Astrocyte (in vitro differentiated cells and primary cell): Measurements from ENCODE around the gene HOXA2.

Experiments
- CTCF ChIP-seq: IDR thresholded peaks from 2 replicates; pipeline ENCODE4 v1.5.1; 2011; ENCODE audit warnings: low read depth, mild to moderate bottlenecking, inconsistent platforms, low read length, moderate library complexity; ENCODE audit not compliant: insufficient read depth
- EZH2 ChIP-seq: IDR thresholded peaks from 2 replicates; pipeline ENCODE4 v1.6.1; 2012; ENCODE audit warnings: mild to moderate bottlenecking, low read length, inconsistent platforms; ENCODE audit not compliant: insufficient read depth

- TF ChIP-seq CTCF (no peak), EZH2 (no peak)
Observed at GRCh38 chr7:27106901-27107240, 4.4 kb upstream of the HOXA2 start.
